AG04450 (cell line): Measurements from ENCODE around the gene SPOUT1. TPM values are rescaled to one million over a fixed set of nuclear protein-coding genes. Genes with fewer than 3 reads are reported as not detected.

Source experiments
- CTCF ChIA-PET: fragments of 300-600, 350-600 bp; formaldehyde crosslinking; extraction: SDS; loops from one replicate; lab custom pipeline; 2022; ENCODE audit warnings: antibody characterized with exemption, inconsistent platforms; lab: Charles Lee
- POLR2A ChIA-PET: fragments of 350-600 bp; formaldehyde crosslinking; extraction: SDS; loops from one replicate; lab custom pipeline; 2021; ENCODE audit warnings: antibody characterized with exemption, inconsistent platforms; lab: Yijun Ruan, JAX
- DNase-seq: peaks from one replicate; pipeline ENCODE4 v3.0.0-alpha.2; 2011; ENCODE audit warnings: low read depth, low spot score
- H3K27ac ChIP-seq: one replicate; pipeline ENCODE4 v1.5.1; 2012; ENCODE audit warnings: low read depth, low read length, control low read depth
- H3K27me3 ChIP-seq: one replicate; pipeline ENCODE4 v1.6.0; 2012; ENCODE audit warnings: low read length; ENCODE audit not compliant: control insufficient read depth, insufficient read depth
- H3K4me3 ChIP-seq: 2 replicates; pipeline ENCODE4 v1.5.1; 2011; ENCODE audit warnings: mild to moderate bottlenecking, low read depth, low read length, control low read depth
- H3K9me3 ChIP-seq: 2 replicates; pipeline ENCODE4 v1.5.1; 2012; ENCODE audit warnings: low read length; ENCODE audit not compliant: control insufficient read depth, insufficient read depth
- CTCF ChIP-seq: IDR thresholded peaks from 2 replicates; pipeline ENCODE4 v1.5.1; 2011; ENCODE audit warnings: low read depth, low read length, control low read depth, inconsistent platforms
- polyA plus RNA-seq: library from polyadenylated mRNA; depleted of rRNA; stranded (reverse); fragments of >200 nt; gene quantifications from 2 replicates; pipeline ENCODE4 v1.2.3, GENCODE V29; 2011

The SPOUT1 gene
- polyA plus RNA-seq, 1 experiment: 19.1 TPM

DNA sequence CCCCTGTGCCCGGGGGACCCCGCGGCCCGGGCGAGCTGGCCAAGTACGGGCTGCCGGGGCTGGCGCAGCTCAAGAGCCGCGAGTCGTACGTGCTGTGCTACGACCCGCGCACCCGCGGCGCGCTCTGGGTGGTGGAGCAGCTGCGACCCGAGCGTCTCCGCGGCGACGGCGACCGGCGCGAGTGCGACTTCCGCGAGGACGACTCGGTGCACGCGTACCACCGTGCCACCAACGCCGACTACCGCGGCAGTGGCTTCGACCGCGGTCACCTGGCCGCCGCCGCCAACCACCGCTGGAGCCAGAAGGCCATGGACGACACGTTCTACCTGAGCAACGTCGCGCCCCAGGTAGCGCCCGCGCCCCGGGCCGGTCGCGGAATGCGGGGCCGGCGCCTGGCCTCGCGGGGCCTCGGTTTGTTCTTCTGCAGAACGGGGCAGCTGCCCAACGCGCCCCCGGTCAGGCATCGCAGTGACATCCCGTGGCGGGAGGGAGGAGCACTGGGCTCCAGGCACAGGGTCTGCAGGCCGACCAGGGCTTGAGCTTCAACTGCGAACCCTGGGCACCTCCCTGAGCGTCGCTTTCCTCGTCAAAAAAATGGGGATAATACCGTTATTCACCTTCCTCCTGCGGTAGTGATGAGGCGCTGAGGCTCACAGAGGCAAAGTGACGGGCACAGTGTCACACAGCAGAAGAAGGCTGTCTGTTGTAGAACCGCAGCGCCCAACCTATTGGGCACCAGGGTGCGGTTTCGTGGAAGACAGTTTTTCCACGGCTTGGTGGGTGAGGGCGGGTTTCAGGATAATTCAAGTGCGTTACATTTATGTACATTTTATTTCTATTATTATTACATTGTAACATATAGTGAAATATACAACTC, 10.5 kb downstream of the SPOUT1 start:
- ChIA-PET POLR2A (interaction anchor here (0.5 to 1.4 kb wide), 6 partner anchors 8 to 103 kb away, joined by 3 to 17 read pairs (median 4); partner anchors contain the start of genes SPOUT1 and ZDHHC12), CTCF (interaction anchor here (0.5 to 3.1 kb wide), 33 partner anchors 8 to 853 kb away, joined by 3 to 52 read pairs (median 6); partner anchors contain the start of genes SET, SPOUT1, ZDHHC12 and ZER1)
- Histone ChIP-seq H3K9me3 (peaks cover 5% of the 10 kb centered on the region), H3K27ac (no peak overlapping the region), H3K4me3 (peak overlapping the region; percentile 80), H3K27me3 (no peaks in the 10 kb centered on the region)
- no peak for DNase-seq
- no peak for TF ChIP-seq CTCF

DNA sequence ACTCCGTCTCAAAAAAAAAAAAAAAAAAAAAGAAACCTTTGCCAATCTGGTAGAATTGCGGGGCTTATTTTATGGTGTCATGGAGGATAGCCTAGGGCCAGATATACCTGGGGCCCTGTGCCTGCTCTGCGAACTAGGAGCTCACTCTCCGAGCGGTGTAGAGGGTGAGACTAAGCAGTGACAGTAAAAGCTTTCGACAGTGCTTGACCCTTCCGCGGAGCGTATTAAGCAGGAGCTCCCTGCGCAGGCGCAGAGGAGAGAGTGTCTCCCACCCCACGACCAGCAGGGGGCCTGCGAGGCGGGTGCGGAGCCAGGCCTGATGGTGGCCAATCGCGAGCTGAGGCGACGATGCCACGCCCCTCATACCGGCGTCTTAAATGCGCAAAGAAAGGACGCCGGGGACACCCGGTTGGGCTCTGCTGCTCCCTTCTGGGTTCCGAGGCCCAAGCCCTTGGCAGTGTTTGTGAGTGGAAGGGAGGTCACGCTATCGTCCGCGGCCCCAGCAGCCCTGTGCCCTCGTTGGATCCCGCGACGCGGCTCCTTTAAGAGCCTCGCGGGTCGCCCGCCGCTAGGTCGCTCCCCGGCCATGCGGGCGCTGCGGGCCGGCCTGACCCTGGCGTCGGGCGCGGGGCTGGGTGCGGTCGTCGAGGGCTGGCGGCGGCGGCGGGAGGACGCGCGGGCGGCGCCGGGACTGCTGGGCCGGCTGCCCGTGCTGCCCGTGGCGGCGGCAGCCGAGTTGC, 11.3 kb downstream of the SPOUT1 start, which contains the start of gene ENDOG:
ENDOG (plus strand) TSS at position 402 of the 740 bp plus-strand sequence; CDS start at position 587, 185 bp downstream.
- CTCF ChIA-PET: interaction anchor here (0.6 to 3.1 kb wide), 57 partner anchors 9 to 803 kb away, joined by 3 to 52 read pairs (median 5); partner anchors contain the start of genes C9orf50, KYAT1, LRRC8A and PKN3
- Histone ChIP-seq H3K9me3 (peaks cover 5% of the 10 kb centered on the region), H3K27ac (peak within 1 kb of the TSS; percentile 21), H3K27me3 (no peaks in the 10 kb centered on the region), H3K4me3 (peak within 1 kb of the TSS; percentile 80)
- DNase-seq: peak; percentile 88
- POLR2A ChIA-PET: interaction anchor here (0.6 to 1.4 kb wide), 8 partner anchors 9 to 335 kb away, joined by 3 to 17 read pairs (median 4); partner anchors contain the start of genes SPOUT1 and ZDHHC12
- peak; percentile 98 for TF ChIP-seq CTCF

DNA sequence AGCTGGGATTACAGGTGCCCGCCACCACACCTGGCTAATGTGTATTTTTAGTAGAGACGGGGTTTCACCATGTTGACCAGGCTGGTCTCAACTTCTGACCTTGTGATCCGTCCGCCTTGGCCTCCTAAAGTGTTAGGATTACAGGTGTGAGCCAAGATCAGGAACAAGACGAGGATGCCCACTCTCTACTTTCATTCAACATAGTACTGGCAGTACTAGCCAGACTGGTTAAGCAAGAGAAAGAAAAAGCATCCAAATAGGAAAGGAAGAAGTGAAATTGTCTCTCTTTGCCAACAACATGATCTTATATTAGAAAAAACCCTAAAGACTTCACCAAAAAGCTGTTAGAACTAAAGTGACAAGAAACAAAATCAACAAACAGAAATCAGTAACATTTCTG, 18.7 kb downstream of the SPOUT1 start:
- Histone ChIP-seq H3K27ac (no peak overlapping the region), H3K27me3 (no peaks in the 10 kb centered on the region), H3K9me3 (no peaks in the 10 kb centered on the region; the same call in 1 of the 2 replicates), H3K4me3 (no peak overlapping the region)
- CTCF ChIA-PET: interaction anchor here (7.2 kb wide), 1 partner anchor 7 kb away, joined by 52 read pairs; the partner anchor contains the start of gene ENDOG
- TF ChIP-seq CTCF: no peak
- POLR2A ChIA-PET: no interaction called here
- DNase-seq: no peak

DNA sequence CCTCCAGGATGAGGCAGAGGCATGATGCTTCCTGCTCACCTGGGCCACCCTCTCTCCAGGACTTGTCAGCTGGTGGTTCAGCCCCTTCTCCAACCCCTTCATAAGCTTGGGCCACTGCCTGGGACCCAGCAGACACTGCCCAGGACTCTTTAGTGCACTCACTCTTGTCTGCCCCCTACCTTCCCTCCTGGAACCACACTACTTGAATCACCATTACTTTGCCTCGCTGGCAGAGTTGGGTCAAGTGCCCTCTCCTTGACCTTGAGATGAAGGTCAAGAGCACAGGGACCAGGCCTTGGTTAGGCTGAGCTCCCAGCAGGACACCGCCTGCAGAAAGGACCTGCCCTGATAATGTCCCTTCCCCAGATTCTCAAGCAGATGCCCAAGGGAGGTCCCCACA, 19.8 kb downstream of the SPOUT1 start:
- no peaks in the 10 kb centered on the region; the same call in 1 of the 2 replicates for H3K9me3 ChIP-seq
- no peak for DNase-seq
- no peak overlapping the region for H3K4me3 ChIP-seq
- no peak overlapping the region for H3K27ac ChIP-seq
- H3K27me3 ChIP-seq: no peaks in the 10 kb centered on the region
- ChIA-PET POLR2A (no interaction called here), CTCF (interaction anchor here (7.2 kb wide), 1 partner anchor 8 kb away, joined by 52 read pairs; the partner anchor contains the start of gene ENDOG)
- TF ChIP-seq CTCF: no peak
